ENCODE measurements around the gene FXYD5. TPM values are rescaled to one million over a fixed set of nuclear protein-coding genes. Genes with fewer than 3 reads are reported as not detected.

The FXYD5 gene
- total RNA-seq, 1 donor from 2014 or later: 12.4 TPM

- H3K4me3 ChIP-seq (ENCODE audit: low read depth, low read length): no peak within 1 kb of the TSS
- DNase-seq (ENCODE audit: low read depth) (no peak), FAIRE-seq (no peak)
- no peak for TF ChIP-seq CTCF (IDR thresholded peaks at IDR 0.05; ENCODE audit: insufficient read depth, low read length, severe bottlenecking)
- no peaks in the 10 kb centered on the region for H3K36me3 ChIP-seq (ENCODE audit: control insufficient read depth, insufficient read depth, low read length)
- H3K27me3 ChIP-seq (ENCODE audit: control insufficient read depth, insufficient read depth, low read length): peaks cover 10% of the 10 kb centered on the region
Measured at GRCh38 chr19:35138305-35138892, 16.1 kb upstream of the FXYD5 start, which contains the start of gene FXYD1. FXYD1 (plus strand) TSS chr19:35138824; CDS start chr19:35140080, 1,256 bp downstream.

- no peak overlapping the region for H3K4me3 ChIP-seq (ENCODE audit: low read depth, low read length)
- no peak for DNase-seq (ENCODE audit: low read depth)
- H3K36me3 ChIP-seq (ENCODE audit: control insufficient read depth, insufficient read depth, low read length): no peaks in the 10 kb centered on the region
- FAIRE-seq: no peak
- peaks cover 17% of the 10 kb centered on the region for H3K27me3 ChIP-seq (ENCODE audit: control insufficient read depth, insufficient read depth, low read length)
- no peak for TF ChIP-seq CTCF (IDR thresholded peaks at IDR 0.05; ENCODE audit: insufficient read depth, low read length, severe bottlenecking)
Measured at GRCh38 chr19:35140207-35140961, 14.2 kb upstream of the FXYD5 start.

DNA sequence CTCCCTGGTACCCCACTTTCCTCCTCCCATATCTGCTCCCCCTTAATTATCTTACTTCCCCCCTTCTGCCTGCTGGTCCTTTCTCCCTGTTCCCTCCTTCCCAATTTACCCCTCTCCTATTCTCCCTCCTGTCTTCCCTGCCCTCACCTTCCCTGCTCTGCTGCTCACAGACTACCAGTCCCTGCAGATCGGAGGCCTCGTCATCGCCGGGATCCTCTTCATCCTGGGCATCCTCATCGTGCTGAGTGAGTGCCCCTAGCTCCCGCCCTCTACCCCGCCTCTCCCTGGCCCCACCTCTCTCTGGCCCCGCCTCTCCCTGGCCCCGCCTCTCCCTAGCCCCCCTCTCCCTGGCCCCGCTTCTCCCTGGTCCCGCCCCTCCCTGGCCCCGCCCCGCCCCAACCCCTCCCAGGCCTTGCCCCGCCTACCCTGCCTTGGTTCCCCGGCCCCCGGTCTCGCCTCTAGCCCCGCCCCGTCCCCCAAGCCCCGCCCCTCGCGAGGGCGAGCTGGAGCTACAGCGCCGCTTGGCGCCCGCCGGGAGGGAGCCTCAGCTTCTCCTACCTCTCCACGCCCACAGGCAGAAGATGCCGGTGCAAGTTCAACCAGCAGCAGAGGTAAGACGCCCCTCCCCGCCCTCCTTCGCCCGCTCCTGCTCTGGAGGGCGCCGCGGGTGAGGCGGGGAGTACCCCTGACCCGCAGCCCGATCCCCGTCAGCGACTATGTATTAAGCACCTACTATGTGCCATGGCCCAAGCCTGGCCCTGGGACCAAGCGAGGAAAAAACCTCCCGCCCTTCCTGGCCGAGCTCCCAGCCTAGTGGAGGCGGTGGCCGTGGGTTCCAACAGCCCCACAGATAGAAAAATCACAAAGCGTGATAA lies 13.3 kb upstream of the FXYD5 start:
- TF ChIP-seq CTCF (IDR thresholded peaks at IDR 0.05; ENCODE audit: insufficient read depth, low read length, severe bottlenecking): peak; percentile 76
- Histone ChIP-seq H3K4me3 (ENCODE audit: low read depth, low read length) (no peak overlapping the region), H3K27me3 (ENCODE audit: control insufficient read depth, insufficient read depth, low read length) (peaks cover 17% of the 10 kb centered on the region), H3K36me3 (ENCODE audit: control insufficient read depth, insufficient read depth, low read length) (no peaks in the 10 kb centered on the region)
- peak; percentile 81 for DNase-seq (ENCODE audit: low read depth)
- FAIRE-seq: no peak

- Histone ChIP-seq H3K4me3 (ENCODE audit: low read depth, low read length) (no peak overlapping the region), H3K27me3 (ENCODE audit: control insufficient read depth, insufficient read depth, low read length) (peaks cover 17% of the 10 kb centered on the region), H3K36me3 (ENCODE audit: control insufficient read depth, insufficient read depth, low read length) (no peaks in the 10 kb centered on the region)
- no peak for FAIRE-seq
- no peak for TF ChIP-seq CTCF (IDR thresholded peaks at IDR 0.05; ENCODE audit: insufficient read depth, low read length, severe bottlenecking)
- no peak for DNase-seq (ENCODE audit: low read depth)
Measured at GRCh38 chr19:35141837-35142605, 12.5 kb upstream of the FXYD5 start.

DNA sequence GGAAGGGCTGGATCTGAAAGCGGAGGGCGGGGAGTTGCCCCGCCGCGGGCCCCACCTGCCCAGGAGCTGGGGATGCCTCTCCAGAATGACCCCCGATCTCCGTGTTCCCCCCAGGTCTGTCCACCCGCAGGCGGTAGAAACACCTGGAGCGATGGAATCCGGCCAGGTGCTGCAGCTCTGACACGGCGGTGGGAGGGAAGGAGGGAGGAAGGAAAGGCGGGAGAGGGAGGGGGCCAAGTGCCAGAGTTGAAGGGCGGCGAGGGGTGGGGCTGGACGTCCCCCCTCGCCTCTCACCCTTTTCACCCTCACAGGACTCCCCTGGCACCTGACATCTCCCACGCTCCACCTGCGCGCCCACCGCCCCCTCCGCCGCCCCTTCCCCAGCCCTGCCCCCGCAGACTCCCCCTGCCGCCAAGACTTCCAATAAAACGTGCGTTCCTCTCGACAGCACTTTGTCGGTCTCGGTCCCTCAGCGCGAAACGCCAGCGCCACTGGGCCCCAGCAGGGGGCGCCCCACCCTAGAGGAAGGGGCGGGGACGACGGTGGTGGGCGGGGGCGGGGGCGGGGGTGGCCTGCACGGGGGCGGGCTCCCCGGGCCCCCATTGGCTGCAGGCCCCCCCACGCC lies 11.8 kb upstream of the FXYD5 start:
- no peak for FAIRE-seq
- DNase-seq (ENCODE audit: low read depth): no peak
- peak; percentile 57 for TF ChIP-seq CTCF (IDR thresholded peaks at IDR 0.05; ENCODE audit: insufficient read depth, low read length, severe bottlenecking)
- Histone ChIP-seq H3K4me3 (ENCODE audit: low read depth, low read length) (no peak overlapping the region), H3K27me3 (ENCODE audit: control insufficient read depth, insufficient read depth, low read length) (peaks cover 17% of the 10 kb centered on the region), H3K36me3 (ENCODE audit: control insufficient read depth, insufficient read depth, low read length) (no peaks in the 10 kb centered on the region)

Data from bronchial epithelial cell (primary cell).